CD4-positive, alpha-beta T cell treated with Interleukin-15 for 1 hour (primary cell): ENCODE measurements around the gene ATP6AP1.

Source experiments
- DNase-seq: peaks from one replicate; pipeline ENCODE4 v3.0.0-alpha.2; 2020

Gene ATP6AP1

GRCh38 chrX:154430916-154431315 lies 2.4 kb downstream of the ATP6AP1 start:
- DNase-seq, result peak; percentile 55

- peak; percentile 53 for DNase-seq
Measured at GRCh38 chrX:154431341-154431740, 2.9 kb downstream of the ATP6AP1 start.

GRCh38 chrX:154432210-154432609 lies 3.7 kb downstream of the ATP6AP1 start:
- no peak for DNase-seq

- DNase-seq, result no peak
Measured at GRCh38 chrX:154433605-154434004, 5.1 kb downstream of the ATP6AP1 start.

GRCh38 chrX:154434394-154435168 lies 6.1 kb downstream of the ATP6AP1 start:
- no peak for DNase-seq

- DNase-seq, result no peak
Measured at GRCh38 chrX:154435171-154435733, 6.8 kb downstream of the ATP6AP1 start.

- peak; percentile 60 for DNase-seq
Measured at GRCh38 chrX:154436374-154436982, 8.0 kb downstream of the ATP6AP1 start.

- DNase-seq, result peak; percentile 57
Measured at GRCh38 chrX:154436983-154437752, 8.7 kb downstream of the ATP6AP1 start, which contains the start of gene GDI1. TSS of gene GDI1 (plus strand) at chrX:154437154. CDS start at chrX:154437255, 101 bp downstream.

GRCh38 chrX:154437971-154438893 lies 9.8 kb downstream of the ATP6AP1 start:
- DNase-seq, result no peak

- no peak for DNase-seq
Measured at GRCh38 chrX:154439841-154440240, 11.4 kb downstream of the ATP6AP1 start.

GRCh38 chrX:154440623-154441357 lies 12.3 kb downstream of the ATP6AP1 start:
- no peak for DNase-seq

GRCh38 chrX:154441564-154441963 lies 13.1 kb downstream of the ATP6AP1 start:
- no peak for DNase-seq

- no peak for DNase-seq
Measured at GRCh38 chrX:154441984-154442707, 13.7 kb downstream of the ATP6AP1 start.

- no peak for DNase-seq
Measured at GRCh38 chrX:154443479-154443910, 15.0 kb downstream of the ATP6AP1 start.

- peak; percentile 78 for DNase-seq
Measured at GRCh38 chrX:154443992-154444754, 15.7 kb downstream of the ATP6AP1 start, which contains the start of gene FAM50A. TSS of gene FAM50A (plus strand) at chrX:154444141. CDS start at chrX:154444236, 95 bp downstream.

GRCh38 chrX:154444755-154445246 lies 16.3 kb downstream of the ATP6AP1 start:
- DNase-seq, result no peak

GRCh38 chrX:154445776-154446175 lies 17.3 kb downstream of the ATP6AP1 start:
- no peak for DNase-seq

GRCh38 chrX:154446430-154446829 lies 18.0 kb downstream of the ATP6AP1 start:
- DNase-seq, result no peak

GRCh38 chrX:154448484-154448883 lies 20.0 kb downstream of the ATP6AP1 start:
- DNase-seq, result no peak
